ENCODE data around the gene VRK2.

VRK2 gene

DNA sequence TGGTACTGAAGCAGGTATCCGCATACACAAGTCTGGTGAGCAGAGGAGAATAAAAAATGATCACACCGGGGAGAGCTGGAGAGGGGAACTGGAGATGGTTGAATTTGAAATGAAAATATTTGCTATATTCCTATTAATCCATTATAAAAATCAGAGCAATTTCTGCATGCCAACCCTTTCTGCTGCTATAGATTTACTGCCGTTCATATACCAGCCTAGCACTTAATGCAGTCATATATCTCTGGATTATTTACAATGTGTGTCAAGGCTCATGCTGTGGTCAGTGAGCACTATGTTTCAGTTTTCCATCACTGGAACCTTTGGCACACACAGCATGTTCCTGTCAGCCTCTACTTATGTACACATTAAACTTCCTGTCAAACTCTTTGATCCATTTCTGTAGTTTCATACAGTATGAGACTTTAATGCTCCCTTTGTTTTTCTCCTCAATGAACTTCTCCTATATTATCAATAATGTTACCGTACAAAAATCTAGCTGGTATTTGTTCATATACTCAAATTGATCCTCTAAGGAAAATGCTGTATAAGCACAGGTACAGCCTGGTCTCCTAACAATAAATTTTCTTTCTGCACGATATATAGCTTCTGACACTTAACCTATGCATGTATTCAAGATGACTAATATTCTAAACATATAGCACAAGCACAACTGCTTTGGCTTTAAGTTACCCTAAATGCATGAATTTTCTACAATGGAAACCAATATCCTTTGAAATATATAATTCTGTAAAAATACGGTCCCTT, 157.8 kb downstream of the VRK2 start:
- Histone ChIP-seq H3K4me3 (no peak overlapping the region), H3K27ac (no peak overlapping the region)

- Histone ChIP-seq H3K27ac (no peak overlapping the region), H3K4me3 (no peak overlapping the region)
Observed at GRCh38 chr2:58206785-58207184, 160.2 kb downstream of the VRK2 start.

DNA sequence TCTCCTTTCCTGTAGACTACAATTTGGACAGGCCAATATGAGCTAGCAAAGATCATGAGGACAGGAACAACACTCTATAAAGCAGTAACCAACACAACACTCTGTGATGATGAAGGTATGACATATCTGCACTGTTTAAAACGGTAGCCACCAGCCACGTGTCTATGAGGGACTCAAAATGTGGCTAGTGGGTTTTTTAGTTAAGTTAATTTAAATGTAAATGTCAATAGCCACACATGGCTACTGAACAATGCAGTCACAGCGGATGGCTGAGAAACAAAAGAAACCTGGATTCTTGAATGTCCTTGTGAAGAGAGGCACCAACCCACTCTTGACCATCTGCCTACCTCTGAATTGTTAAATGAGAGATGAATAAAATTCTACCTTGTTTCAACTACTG, 160.6 kb downstream of the VRK2 start:
- no peak overlapping the region for H3K4me3 ChIP-seq

More for the DNA sequence above, 160.6 kb downstream of the VRK2 start:
- no peak overlapping the region for H3K27ac ChIP-seq
